Measurements from ENCODE around the gene LRRC25.

- TF ChIP-seq CTCF (conservative IDR thresholded peaks at IDR 0.05) (no peak), EZH2 (IDR thresholded peaks at IDR 0.05; ENCODE audit: low read depth) (no peak)
Measured at GRCh38 chr19:18385359-18385674, 12.1 kb downstream of the LRRC25 start.
